OCI-LY7 (cell line): ENCODE measurements around the gene KLK7. TPM values are rescaled to one million over a fixed set of nuclear protein-coding genes. Genes with fewer than 3 reads are reported as not detected.

Experiments
- BruUV-seq: library from RNA; stranded (reverse); fragments of 400-500 nt; replicated peaks from 2 replicates; lab custom pipeline; 2021; lab: Mats Ljungman, UMichigan
- CTCF ChIA-PET: fragments of 300-600 bp; sonication (Branson Sonifier 250); formaldehyde crosslinking; loops from one replicate; lab custom pipeline; 2022; ENCODE audit warnings: antibody characterized with exemption; ENCODE audit not compliant: unreplicated experiment; lab: Charles Lee
- POLR2A ChIA-PET: fragments of 300-600 bp; sonication (Branson Sonifier 250); formaldehyde crosslinking; loops from one replicate; lab custom pipeline; 2022; ENCODE audit warnings: antibody characterized with exemption; lab: Charles Lee
- DNase-seq: peaks from one replicate; pipeline ENCODE4 v3.0.0-alpha.2; 2015; ENCODE audit warnings: low spot score
- H2AFZ ChIP-seq: fragments of 200-600 bp; sonication (generic), shearing (Covaris generic); 2 replicates; pipeline ENCODE4 v1.6.1; 2014; ENCODE audit warnings: mild to moderate bottlenecking, antibody characterized with exemption, low read length, moderate library complexity
- H3K27ac ChIP-seq: fragments of 200-600 bp; sonication (generic); 2 replicates; pipeline ENCODE4 v1.5.1; 2014; ENCODE audit warnings: mixed run types, low read depth, mild to moderate bottlenecking, moderate library complexity, low read length, inconsistent platforms; ENCODE audit not compliant: poor library complexity, severe bottlenecking
- H3K36me3 ChIP-seq: fragments of 200-600 bp; sonication (generic); 2 replicates; pipeline ENCODE4 v1.6.1; 2014; ENCODE audit warnings: mild to moderate bottlenecking, antibody characterized with exemption, low read length, moderate library complexity, mixed read lengths; ENCODE audit not compliant: insufficient read depth
- H3K4me1 ChIP-seq: fragments of 200-600 bp; sonication (generic); 2 replicates; pipeline ENCODE4 v1.5.1; 2014; ENCODE audit warnings: mild to moderate bottlenecking, low read length; ENCODE audit not compliant: insufficient read depth, poor library complexity, severe bottlenecking
- H3K4me2 ChIP-seq: fragments of 200-600 bp; sonication (generic); 2 replicates; pipeline ENCODE4 v1.6.1; 2014; ENCODE audit warnings: mild to moderate bottlenecking, low read length
- H3K4me3 ChIP-seq: fragments of 200-600 bp; sonication (generic); 2 replicates; pipeline ENCODE4 v1.5.1; 2014; ENCODE audit warnings: mild to moderate bottlenecking, low read depth, low read length; ENCODE audit not compliant: poor library complexity, severe bottlenecking
- H3K79me2 ChIP-seq: fragments of 200-600 bp; sonication (generic); 2 replicates; pipeline ENCODE4 v1.6.1; 2016; ENCODE audit warnings: low read depth, mild to moderate bottlenecking, low read length, moderate library complexity, mixed read lengths; ENCODE audit not compliant: insufficient read depth
- H3K9me2 ChIP-seq: fragments of 200-600 bp; sonication (generic); 2 replicates; pipeline ENCODE4 v1.6.1; 2016; ENCODE audit warnings: mild to moderate bottlenecking, low read length, mixed read lengths; ENCODE audit not compliant: insufficient read depth
- H3K9me3 ChIP-seq: fragments of 200-600 bp; sonication (generic); 2 replicates; pipeline ENCODE4 v1.6.1; 2014; ENCODE audit warnings: mild to moderate bottlenecking, mixed run types, low read length, mixed read lengths
- H4K20me1 ChIP-seq: fragments of 200-600 bp; sonication (generic); 2 replicates; pipeline ENCODE4 v1.6.1; 2014; ENCODE audit warnings: mild to moderate bottlenecking, antibody characterized with exemption, low read length, moderate library complexity, mixed read lengths; ENCODE audit not compliant: insufficient read depth
- EZH2phosphoT487 ChIP-seq: fragments of 200-600 bp; sonication (generic); IDR thresholded peaks from 2 replicates; pipeline ENCODE4 v1.6.1; 2018; ENCODE audit warnings: low read depth, borderline replicate concordance, mild to moderate bottlenecking, mixed run types, antibody characterized with exemption, low read length, moderate library complexity, mixed read lengths
- intact Hi-C: fragments of 100-400 bp; cut with micrococcal nuclease; formaldehyde crosslinking; loops from one replicate; pipeline ENCODE4 v1.10.0; 2022; ENCODE audit not compliant: unreplicated experiment
- total RNA-seq, 2 experiments: library from RNA; depleted of rRNA in 1 of 2; stranded (reverse); fragments of >200 nt in 1 of 2; shearing (Covaris generic) in 1 of 2; gene quantifications; 2 replicates each; pipeline ENCODE4 v1.2.3, GENCODE V29; 2014 to 2022
- TF ChIP-seq, protein P1 (sequence below): fragments of 200-600 bp; sonication (generic); conservative IDR thresholded peaks from 2 replicates; pipeline ENCODE4 v1.5.1; 2014; ENCODE audit warnings: mild to moderate bottlenecking, antibody characterized with exemption, low read length, moderate library complexity, mixed read lengths

Gene KLK7
- total RNA-seq, 2 experiments from 2014 or later, result not detected

- CTCF ChIA-PET, result no interaction called here
- Histone ChIP-seq H3K4me3 (no peak overlapping the region), H3K79me2 (no peaks in the 10 kb centered on the region), H3K9me2 (no peaks in the 10 kb centered on the region), H4K20me1 (no peaks in the 10 kb centered on the region), H3K4me1 (no peaks in the 10 kb centered on the region), H3K4me2 (no peak overlapping the region), H3K9me3 (no peaks in the 10 kb centered on the region), H3K27ac (no peak overlapping the region), H3K36me3 (no peaks in the 10 kb centered on the region), H2AFZ (no peak overlapping the region)
- no TSS peak for BruUV-seq
- POLR2A ChIA-PET, result no interaction called here
- intact Hi-C loops, result no loop called here
- no peak for DNase-seq
- no peak for TF ChIP-seq EZH2phosphoT487
- TF ChIP-seq, protein P1, sequence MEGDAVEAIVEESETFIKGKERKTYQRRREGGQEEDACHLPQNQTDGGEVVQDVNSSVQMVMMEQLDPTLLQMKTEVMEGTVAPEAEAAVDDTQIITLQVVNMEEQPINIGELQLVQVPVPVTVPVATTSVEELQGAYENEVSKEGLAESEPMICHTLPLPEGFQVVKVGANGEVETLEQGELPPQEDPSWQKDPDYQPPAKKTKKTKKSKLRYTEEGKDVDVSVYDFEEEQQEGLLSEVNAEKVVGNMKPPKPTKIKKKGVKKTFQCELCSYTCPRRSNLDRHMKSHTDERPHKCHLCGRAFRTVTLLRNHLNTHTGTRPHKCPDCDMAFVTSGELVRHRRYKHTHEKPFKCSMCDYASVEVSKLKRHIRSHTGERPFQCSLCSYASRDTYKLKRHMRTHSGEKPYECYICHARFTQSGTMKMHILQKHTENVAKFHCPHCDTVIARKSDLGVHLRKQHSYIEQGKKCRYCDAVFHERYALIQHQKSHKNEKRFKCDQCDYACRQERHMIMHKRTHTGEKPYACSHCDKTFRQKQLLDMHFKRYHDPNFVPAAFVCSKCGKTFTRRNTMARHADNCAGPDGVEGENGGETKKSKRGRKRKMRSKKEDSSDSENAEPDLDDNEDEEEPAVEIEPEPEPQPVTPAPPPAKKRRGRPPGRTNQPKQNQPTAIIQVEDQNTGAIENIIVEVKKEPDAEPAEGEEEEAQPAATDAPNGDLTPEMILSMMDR, result no peak
Observed at GRCh38 chr19:51031220-51031879, 47.6 kb upstream of the KLK7 start.

GRCh38 chr19:51030631-51031030, 46.9 kb upstream of the KLK7 start:
- TF ChIP-seq, protein P1, result no peak
- TF ChIP-seq EZH2phosphoT487, result no peak
- no peak overlapping the region for H3K4me3 ChIP-seq
- DNase-seq, result no peak
- no peak overlapping the region for H3K4me2 ChIP-seq
- no peaks in the 10 kb centered on the region for H3K79me2 ChIP-seq
- intact Hi-C loops, result no loop called here
- H3K9me3 ChIP-seq, result no peaks in the 10 kb centered on the region
- CTCF ChIA-PET, result no interaction called here
- no peaks in the 10 kb centered on the region for H4K20me1 ChIP-seq
- no TSS peak for BruUV-seq
- H3K36me3 ChIP-seq, result no peaks in the 10 kb centered on the region
- POLR2A ChIA-PET, result interaction anchor here (0.8 kb wide), 1 partner anchor 338 kb away, joined by 3 read pairs; no protein-coding TSS in a partner anchor
- no peaks in the 10 kb centered on the region for H3K9me2 ChIP-seq
- H3K27ac ChIP-seq, result no peak overlapping the region
- no peak overlapping the region for H2AFZ ChIP-seq
- H3K4me1 ChIP-seq, result no peaks in the 10 kb centered on the region

DNA sequence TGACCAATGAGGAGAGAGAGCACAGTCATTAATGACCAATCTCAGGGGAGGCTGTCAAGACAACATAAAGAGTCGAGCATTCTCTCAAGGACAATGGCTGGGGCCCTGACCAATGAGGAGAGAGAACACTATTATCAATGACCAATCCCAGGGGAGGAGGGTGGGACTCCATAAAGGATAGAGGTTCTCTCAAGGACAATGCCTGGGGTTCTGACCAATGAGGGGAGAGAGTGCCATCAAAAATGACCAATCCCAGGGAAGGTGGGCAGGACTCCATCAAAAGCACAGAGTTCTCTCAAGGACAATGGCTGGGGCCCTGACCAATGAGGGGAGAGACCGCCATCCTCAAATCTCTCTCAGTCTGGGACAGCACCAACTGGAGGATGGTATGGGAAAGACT, 46.0 kb upstream of the KLK7 start:
- Histone ChIP-seq H3K9me2 (no peaks in the 10 kb centered on the region), H3K27ac (no peak overlapping the region), H3K4me3 (no peak overlapping the region), H3K9me3 (no peaks in the 10 kb centered on the region), H3K36me3 (no peaks in the 10 kb centered on the region), H4K20me1 (no peaks in the 10 kb centered on the region), H3K4me2 (no peak overlapping the region), H2AFZ (no peak overlapping the region), H3K79me2 (no peaks in the 10 kb centered on the region), H3K4me1 (no peaks in the 10 kb centered on the region)
- no TSS peak for BruUV-seq
- no peak for TF ChIP-seq EZH2phosphoT487
- TF ChIP-seq, protein P1, result no peak
- CTCF ChIA-PET, result no interaction called here
- intact Hi-C loops, result no loop called here
- DNase-seq, result peak; percentile 2
- POLR2A ChIA-PET, result interaction anchor here (0.8 kb wide), 1 partner anchor 337 kb away, joined by 3 read pairs; no protein-coding TSS in a partner anchor
